Keratinocyte (primary cell): ENCODE measurements around the gene RET. TPM values are rescaled to one million over a fixed set of nuclear protein-coding genes. Genes with fewer than 3 reads are reported as not detected.
A peak's percentile ranks its signal among the peaks of the same experiment; 100 is the strongest.

Source experiments
- DNase-seq: peaks from one replicate; pipeline ENCODE4 v3.0.0-alpha.2; 2011; ENCODE audit warnings: low read depth, missing footprints, low spot score
- FAIRE-seq: peaks from 2 replicates; lab custom pipeline; 2011; peaks lifted over from hg19 to GRCh38; lab: Jason Lieb, UNC
- H2AFZ ChIP-seq: 2 replicates; pipeline ENCODE4 v1.6.0; 2012; ENCODE audit warnings: low read length, control low read depth, inconsistent platforms; ENCODE audit not compliant: control insufficient read depth
- H3K27ac ChIP-seq: 2 replicates; pipeline ENCODE4 v1.5.1; 2011; ENCODE audit warnings: low read length; ENCODE audit not compliant: control insufficient read depth, insufficient read depth
- H3K27me3 ChIP-seq: 3 replicates; pipeline ENCODE4 v1.6.0; 2011; ENCODE audit warnings: low read length; ENCODE audit not compliant: control insufficient read depth, insufficient read depth; ENCODE audit errors: extremely low read depth
- H3K36me3 ChIP-seq, 2 experiments: 2 replicates in 1 of 2; 3 replicates in 1 of 2; pipeline ENCODE4 v1.5.1; 2011; ENCODE audit warnings: low read length in 2 of 2, mild to moderate bottlenecking in 1 of 2; ENCODE audit not compliant: control insufficient read depth in 2 of 2, insufficient read depth in 2 of 2; ENCODE audit errors: extremely low read depth in 1 of 2
- H3K4me1 ChIP-seq: 3 replicates; pipeline ENCODE4 v1.5.1; 2011; ENCODE audit warnings: low read length; ENCODE audit not compliant: control insufficient read depth, insufficient read depth; ENCODE audit errors: extremely low read depth
- H3K4me2 ChIP-seq: 3 replicates; pipeline ENCODE4 v1.6.0; 2011; ENCODE audit warnings: low read depth, low read length; ENCODE audit not compliant: control insufficient read depth, insufficient read depth; ENCODE audit errors: extremely low read depth
- H3K4me3 ChIP-seq, 3 experiments: fragments of 200-600 bp in 1 of 3; sonication (generic) in 1 of 3; 2 replicates in 2 of 3; 3 replicates in 1 of 3; pipeline ENCODE4 v1.5.1; 2011 to 2016; ENCODE audit warnings: low read length in 3 of 3, mild to moderate bottlenecking in 3 of 3, control low read depth in 2 of 3, inconsistent platforms in 1 of 3, low read depth in 1 of 3, mixed read lengths in 1 of 3, mixed run types in 1 of 3, moderate library complexity in 1 of 3; ENCODE audit not compliant: control insufficient read depth in 2 of 3, insufficient read depth in 2 of 3; ENCODE audit errors: extremely low read depth in 1 of 3
- H3K79me2 ChIP-seq: 2 replicates; pipeline ENCODE4 v1.6.0; 2012; ENCODE audit warnings: low read length; ENCODE audit not compliant: control insufficient read depth, insufficient read depth
- H3K9ac ChIP-seq: 3 replicates; pipeline ENCODE4 v1.6.0; 2011; ENCODE audit warnings: low read length; ENCODE audit not compliant: control insufficient read depth, insufficient read depth; ENCODE audit errors: extremely low read depth
- H3K9me1 ChIP-seq: 3 replicates; pipeline ENCODE4 v1.6.0; 2011; ENCODE audit warnings: low read length; ENCODE audit not compliant: control insufficient read depth, insufficient read depth; ENCODE audit errors: extremely low read depth
- H3K9me3 ChIP-seq: 2 replicates; pipeline ENCODE4 v1.5.1; 2012; ENCODE audit warnings: low read depth, low read length; ENCODE audit not compliant: control insufficient read depth
- H4K20me1 ChIP-seq: 3 replicates; pipeline ENCODE4 v1.6.0; 2011; ENCODE audit warnings: low read length; ENCODE audit not compliant: control insufficient read depth, insufficient read depth; ENCODE audit errors: extremely low read depth
- EZH2 ChIP-seq: IDR thresholded peaks from one replicate; pipeline ENCODE4 v1.6.1; 2012; ENCODE audit warnings: inconsistent platforms, mild to moderate bottlenecking, low read length, moderate library complexity
- dilution Hi-C: fragments of 300-500 bp; cut with MboI; formaldehyde crosslinking; loops from one replicate; pipeline ENCODE4 v1.7.0; 2020; ENCODE audit warnings: low sequenced_read_pairs; ENCODE audit not compliant: extremely low pct_ligation_motif_present
- polyA plus RNA-seq, 5 experiments: library from polyadenylated mRNA; depleted of rRNA in 3 of 5; stranded (reverse) in 3 of 5; stranded (forward) in 1 of 5; unstranded in 1 of 5; fragments of >200 nt; gene quantifications; 1 replicate in 1 of 5; 2 replicates in 3 of 5; 3 replicates in 1 of 5; pipeline versions ENCODE4 v1.2.1 to v1.2.3, GENCODE V29; 2011 to 2012; ENCODE audit warnings: missing spikeins in 2 of 5, low read depth in 1 of 5, low replicate concordance in 1 of 5
- TF ChIP-seq, protein P1 (sequence below), 3 experiments: IDR thresholded peaks in 1 of 3; conservative IDR thresholded peaks in 1 of 3; optimal IDR thresholded peaks in 1 of 3; 2 replicates in 2 of 3; 3 replicates in 1 of 3; pipeline versions ENCODE3 to v1.5.1; 2011; ENCODE audit warnings: low read length in 3 of 3, mild to moderate bottlenecking in 3 of 3, moderate library complexity in 2 of 3, control low read depth in 1 of 3, inconsistent platforms in 1 of 3; ENCODE audit not compliant: insufficient read depth in 2 of 3; ENCODE audit errors: extremely low read depth in 1 of 3

The RET gene
- polyA plus RNA-seq, 1 donor (not counting 4 experiments of a cell fraction or from before 2014, with no cell fraction given), result 0.21 TPM

DNA sequence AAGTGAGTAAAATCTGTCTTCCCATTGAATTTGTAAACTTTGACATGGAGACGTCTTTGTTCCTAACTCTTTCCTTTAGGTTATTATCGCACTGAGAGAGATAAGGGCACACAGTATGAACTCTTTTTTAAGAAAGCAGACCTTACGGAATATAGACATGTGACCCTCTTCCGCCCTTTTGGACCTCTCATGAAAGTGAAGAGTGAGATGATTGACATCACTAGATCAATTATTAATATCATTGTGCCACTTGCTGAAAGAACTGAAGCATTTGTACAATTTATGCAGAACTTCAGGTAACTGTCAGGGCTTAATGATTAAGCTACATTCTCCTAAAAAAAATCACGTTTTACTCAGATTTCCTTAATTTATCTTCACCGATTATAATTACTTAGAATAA is 81.8 kb downstream of the RET start:
- no peak overlapping the region for H3K4me3 ChIP-seq
- no peaks in the 10 kb centered on the region for H3K9me3 ChIP-seq
- no peak overlapping the region for H3K27ac ChIP-seq
- dilution Hi-C loops, result no loop called here
- no peak for DNase-seq
- H3K36me3 ChIP-seq, result peaks cover 5 to 18% of the 10 kb centered on the region in 2 experiments
- H3K79me2 ChIP-seq, result peaks cover 29% of the 10 kb centered on the region
- peaks cover 19% of the 10 kb centered on the region for H3K4me1 ChIP-seq
- no peak overlapping the region for H2AFZ ChIP-seq
- H3K9me1 ChIP-seq, result no peaks in the 10 kb centered on the region
- TF ChIP-seq, protein P1, sequence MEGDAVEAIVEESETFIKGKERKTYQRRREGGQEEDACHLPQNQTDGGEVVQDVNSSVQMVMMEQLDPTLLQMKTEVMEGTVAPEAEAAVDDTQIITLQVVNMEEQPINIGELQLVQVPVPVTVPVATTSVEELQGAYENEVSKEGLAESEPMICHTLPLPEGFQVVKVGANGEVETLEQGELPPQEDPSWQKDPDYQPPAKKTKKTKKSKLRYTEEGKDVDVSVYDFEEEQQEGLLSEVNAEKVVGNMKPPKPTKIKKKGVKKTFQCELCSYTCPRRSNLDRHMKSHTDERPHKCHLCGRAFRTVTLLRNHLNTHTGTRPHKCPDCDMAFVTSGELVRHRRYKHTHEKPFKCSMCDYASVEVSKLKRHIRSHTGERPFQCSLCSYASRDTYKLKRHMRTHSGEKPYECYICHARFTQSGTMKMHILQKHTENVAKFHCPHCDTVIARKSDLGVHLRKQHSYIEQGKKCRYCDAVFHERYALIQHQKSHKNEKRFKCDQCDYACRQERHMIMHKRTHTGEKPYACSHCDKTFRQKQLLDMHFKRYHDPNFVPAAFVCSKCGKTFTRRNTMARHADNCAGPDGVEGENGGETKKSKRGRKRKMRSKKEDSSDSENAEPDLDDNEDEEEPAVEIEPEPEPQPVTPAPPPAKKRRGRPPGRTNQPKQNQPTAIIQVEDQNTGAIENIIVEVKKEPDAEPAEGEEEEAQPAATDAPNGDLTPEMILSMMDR (optimal IDR thresholded peaks at IDR 0.05 in 1 of 3, IDR thresholded peaks at IDR 0.05 in 1 of 3, conservative IDR thresholded peaks at IDR 0.05 in 1 of 3; ENCODE audit: extremely low read depth in 1 of 3, insufficient read depth in 2 of 3, low read length in 3 of 3), result no peak
- TF ChIP-seq EZH2, result no peak
- no peak overlapping the region for H3K4me2 ChIP-seq
- no peaks in the 10 kb centered on the region for H4K20me1 ChIP-seq
- FAIRE-seq, result no peak
- no peak overlapping the region for H3K9ac ChIP-seq
- H3K27me3 ChIP-seq, result no peaks in the 10 kb centered on the region

DNA sequence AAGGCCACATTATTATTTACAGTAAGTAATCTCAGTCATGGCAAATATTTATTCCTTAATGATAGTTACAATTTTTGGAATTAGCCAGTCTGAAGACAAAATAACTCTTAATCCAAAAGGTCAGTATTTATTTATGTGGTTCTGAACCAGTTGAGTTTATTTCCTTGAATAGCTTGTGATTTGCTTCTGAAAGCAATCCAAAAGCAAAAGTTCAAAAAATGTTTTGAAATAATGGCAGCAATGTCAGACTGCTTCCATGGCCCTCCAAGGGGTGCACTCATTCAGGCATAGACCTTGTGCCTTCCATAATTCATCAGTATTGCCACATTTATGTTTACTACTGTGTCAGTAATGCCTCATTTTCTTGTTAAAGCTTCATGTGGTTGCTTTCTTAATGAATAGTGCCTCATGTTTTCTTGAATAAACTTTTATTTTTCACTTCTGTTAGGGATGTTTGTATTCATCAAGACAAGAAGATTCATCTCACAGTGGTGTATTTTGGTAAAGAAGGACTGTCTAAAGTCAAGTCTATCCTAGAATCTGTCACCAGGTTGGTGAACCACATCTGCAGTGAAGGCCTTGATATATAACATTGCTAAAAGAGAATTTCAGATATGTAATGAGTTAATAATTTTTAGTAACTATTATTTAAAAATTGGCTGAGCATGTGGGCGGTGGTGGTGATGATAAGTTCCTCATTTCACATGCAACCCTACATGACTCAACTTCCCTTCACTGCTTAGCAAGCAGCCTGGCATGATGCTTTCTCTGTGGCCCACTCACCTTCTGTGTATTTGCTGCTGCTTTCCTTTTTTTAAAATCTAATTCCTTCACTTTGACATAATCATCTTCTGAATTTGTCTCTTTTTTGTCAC is 83.4 kb downstream of the RET start:
- Histone ChIP-seq H4K20me1 (no peaks in the 10 kb centered on the region), H3K27me3 (no peaks in the 10 kb centered on the region), H3K79me2 (peaks cover 21% of the 10 kb centered on the region), H3K9ac (peak overlapping the region; percentile 25), H3K4me1 (peaks cover 19% of the 10 kb centered on the region), H3K36me3 (peaks cover 7 to 18% of the 10 kb centered on the region in 2 experiments), H3K9me1 (no peaks in the 10 kb centered on the region), H2AFZ (no peak overlapping the region), H3K4me2 (peak overlapping the region; percentile 62), H3K9me3 (no peaks in the 10 kb centered on the region), H3K27ac (peak overlapping the region; percentile 86), H3K4me3 (no peak overlapping the region)
- TF ChIP-seq, protein P1 (optimal IDR thresholded peaks at IDR 0.05 in 1 of 3, IDR thresholded peaks at IDR 0.05 in 1 of 3, conservative IDR thresholded peaks at IDR 0.05 in 1 of 3; ENCODE audit: extremely low read depth in 1 of 3, insufficient read depth in 2 of 3, low read length in 3 of 3), result no peak
- TF ChIP-seq EZH2, result no peak
- dilution Hi-C loops, result no loop called here
- peak; percentile 15 for DNase-seq
- FAIRE-seq, result peak; percentile 69
